HG03039 (cell line): Measurements from ENCODE around the gene SLC46A2.

Experiments
- ATAC-seq: cut with Tn5 transposase; IDR thresholded peaks from one replicate; pipeline ENCODE4 v1.9.1; 2021; ENCODE audit warnings: mild to moderate bottlenecking, moderate library complexity; ENCODE audit not compliant: unreplicated experiment

Gene SLC46A2, protein sequence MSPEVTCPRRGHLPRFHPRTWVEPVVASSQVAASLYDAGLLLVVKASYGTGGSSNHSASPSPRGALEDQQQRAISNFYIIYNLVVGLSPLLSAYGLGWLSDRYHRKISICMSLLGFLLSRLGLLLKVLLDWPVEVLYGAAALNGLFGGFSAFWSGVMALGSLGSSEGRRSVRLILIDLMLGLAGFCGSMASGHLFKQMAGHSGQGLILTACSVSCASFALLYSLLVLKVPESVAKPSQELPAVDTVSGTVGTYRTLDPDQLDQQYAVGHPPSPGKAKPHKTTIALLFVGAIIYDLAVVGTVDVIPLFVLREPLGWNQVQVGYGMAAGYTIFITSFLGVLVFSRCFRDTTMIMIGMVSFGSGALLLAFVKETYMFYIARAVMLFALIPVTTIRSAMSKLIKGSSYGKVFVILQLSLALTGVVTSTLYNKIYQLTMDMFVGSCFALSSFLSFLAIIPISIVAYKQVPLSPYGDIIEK

DNA sequence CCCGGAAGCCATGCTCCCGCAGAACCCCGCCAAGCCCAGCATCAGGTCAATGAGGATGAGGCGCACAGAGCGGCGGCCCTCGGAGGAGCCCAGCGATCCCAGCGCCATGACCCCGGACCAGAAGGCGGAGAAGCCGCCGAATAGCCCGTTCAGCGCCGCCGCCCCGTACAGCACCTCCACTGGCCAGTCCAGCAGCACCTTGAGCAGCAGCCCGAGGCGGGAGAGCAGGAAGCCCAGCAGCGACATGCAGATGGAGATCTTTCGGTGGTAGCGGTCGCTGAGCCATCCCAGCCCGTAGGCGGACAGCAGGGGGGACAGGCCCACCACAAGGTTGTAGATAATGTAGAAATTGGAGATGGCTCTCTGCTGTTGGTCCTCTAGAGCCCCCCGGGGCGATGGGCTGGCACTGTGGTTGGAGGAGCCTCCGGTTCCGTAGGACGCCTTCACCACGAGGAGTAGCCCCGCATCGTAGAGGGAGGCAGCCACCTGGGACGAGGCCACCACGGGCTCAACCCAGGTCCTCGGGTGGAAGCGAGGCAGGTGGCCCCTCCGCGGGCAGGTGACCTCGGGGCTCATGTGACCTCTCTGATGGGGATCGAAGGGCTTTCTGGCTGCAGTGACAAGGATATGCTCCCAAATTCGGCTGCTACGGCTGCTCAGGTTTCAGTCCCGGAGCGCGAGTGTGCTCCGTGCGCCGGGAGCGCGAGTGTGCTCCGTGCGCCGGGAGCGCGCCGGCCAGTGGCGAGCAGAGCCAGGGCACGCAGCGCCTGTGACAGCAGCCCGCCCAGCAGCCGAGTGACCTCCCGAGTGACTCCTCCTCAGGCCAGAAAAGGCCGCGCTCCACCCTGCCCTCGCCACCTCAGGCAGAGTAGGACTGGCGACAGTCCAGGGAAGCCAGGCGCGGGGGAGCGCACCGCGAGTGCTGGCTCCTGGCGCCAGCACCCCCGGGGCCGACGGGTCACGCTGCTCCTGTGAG is at the start of gene SLC46A2:
TSS of gene SLC46A2 (minus strand) at position 771 of the 976 bp plus-strand sequence. CDS start at position 576, 195 bp downstream.
- no peak for ATAC-seq

DNA sequence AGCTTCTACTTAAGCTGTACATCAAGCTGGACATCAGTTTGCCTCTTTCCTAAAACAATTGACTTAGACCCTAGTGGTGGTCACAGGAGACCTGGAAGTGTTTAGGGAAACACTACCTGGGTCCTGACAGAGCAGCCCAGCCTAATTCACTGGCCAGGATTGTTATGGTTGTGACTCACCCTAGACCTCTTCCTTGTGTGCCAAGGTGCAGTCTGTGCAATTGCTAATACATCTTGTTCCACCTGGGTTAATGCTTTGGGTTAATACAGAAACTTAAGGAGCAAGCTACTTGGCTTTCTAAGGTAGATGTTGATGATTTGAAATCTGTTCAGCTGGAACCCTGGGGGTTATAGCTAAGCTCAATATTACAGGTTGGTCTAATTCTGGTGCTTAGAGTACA is 48.7 kb upstream of the SLC46A2 start:
- no peak for ATAC-seq

DNA sequence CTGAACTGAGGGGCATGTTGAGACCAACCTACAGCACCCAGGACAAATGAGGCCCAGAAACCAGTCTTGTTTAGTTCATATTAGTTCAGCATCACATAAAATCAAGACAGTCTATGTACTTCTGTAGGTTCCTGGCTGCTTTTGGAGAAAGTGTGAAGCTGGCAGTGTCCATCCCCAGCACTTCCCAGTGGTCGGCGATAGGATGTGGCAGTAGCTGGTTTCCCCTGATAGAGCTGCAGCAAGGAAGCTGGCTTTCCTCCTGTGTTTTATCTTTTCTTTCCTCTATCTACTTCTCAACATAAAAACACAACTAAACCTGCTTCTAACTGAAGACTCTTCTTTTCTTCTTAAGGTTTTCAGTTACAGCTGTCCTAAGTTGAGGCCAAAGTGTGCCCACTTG is 43.0 kb upstream of the SLC46A2 start:
- ATAC-seq = no peak

DNA sequence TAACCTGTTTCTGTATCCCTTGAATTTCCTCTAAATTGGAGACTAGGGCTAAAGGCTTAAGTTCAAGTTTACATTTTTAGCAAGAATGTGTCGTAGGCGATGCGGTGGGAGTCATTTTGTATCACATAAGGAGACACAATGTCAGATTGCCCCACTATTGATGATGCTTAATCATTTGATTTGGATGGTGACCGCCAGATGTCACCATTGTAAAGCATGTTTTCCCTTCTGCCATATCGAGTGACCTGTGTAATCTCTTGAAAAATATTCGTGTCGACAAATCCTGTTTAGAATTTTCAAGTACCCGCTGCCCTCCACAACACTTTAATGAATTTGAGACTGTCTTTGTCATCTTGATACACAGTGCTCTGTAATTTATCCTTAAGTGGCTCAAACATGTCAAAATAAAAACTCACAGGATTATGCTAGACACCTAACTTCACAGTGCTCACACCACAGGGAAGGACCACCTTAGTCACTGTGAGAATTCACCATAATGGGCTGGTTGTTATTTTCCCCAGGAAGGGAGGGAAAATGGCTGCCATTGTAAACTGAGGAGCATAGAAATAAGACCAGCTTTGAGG is 34.5 kb upstream of the SLC46A2 start:
- no peak for ATAC-seq

DNA sequence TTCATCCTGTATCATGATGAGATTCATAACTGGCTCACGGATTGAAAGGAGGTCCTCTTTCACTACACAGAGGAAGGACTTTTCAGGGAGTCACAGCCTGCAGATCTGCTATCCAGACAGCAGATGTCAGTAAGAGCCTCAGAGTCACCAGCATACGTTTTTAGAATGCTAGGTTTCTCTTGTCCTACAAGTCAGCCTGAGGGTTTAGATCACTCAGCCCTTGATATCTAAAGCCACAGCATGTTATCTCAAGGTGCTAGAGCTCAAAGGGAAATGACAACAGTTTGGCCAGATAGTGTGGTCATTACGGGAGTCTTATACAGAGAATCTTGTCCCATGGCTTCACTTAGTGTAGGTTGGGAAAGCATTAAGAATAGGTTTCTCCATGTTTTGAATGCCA is 30.9 kb upstream of the SLC46A2 start:
- no peak for ATAC-seq

DNA sequence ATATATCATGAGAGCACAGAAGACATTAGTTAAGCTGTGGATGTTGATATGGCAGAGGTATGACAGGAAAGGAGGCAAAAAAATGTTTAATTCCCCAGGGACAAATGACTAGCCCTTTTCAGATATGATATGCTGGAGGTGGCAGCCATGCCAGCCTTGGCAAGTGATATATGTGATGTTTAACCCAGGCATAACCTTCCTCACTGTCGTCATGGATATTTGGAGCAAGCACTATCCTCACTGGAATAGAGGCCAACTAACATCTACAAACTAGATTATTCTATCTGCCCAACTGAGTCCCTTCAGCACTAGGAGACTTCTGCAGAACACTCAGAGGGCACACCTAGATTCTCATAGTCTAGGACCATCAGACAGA is 27.3 kb upstream of the SLC46A2 start:
- ATAC-seq = no peak

DNA sequence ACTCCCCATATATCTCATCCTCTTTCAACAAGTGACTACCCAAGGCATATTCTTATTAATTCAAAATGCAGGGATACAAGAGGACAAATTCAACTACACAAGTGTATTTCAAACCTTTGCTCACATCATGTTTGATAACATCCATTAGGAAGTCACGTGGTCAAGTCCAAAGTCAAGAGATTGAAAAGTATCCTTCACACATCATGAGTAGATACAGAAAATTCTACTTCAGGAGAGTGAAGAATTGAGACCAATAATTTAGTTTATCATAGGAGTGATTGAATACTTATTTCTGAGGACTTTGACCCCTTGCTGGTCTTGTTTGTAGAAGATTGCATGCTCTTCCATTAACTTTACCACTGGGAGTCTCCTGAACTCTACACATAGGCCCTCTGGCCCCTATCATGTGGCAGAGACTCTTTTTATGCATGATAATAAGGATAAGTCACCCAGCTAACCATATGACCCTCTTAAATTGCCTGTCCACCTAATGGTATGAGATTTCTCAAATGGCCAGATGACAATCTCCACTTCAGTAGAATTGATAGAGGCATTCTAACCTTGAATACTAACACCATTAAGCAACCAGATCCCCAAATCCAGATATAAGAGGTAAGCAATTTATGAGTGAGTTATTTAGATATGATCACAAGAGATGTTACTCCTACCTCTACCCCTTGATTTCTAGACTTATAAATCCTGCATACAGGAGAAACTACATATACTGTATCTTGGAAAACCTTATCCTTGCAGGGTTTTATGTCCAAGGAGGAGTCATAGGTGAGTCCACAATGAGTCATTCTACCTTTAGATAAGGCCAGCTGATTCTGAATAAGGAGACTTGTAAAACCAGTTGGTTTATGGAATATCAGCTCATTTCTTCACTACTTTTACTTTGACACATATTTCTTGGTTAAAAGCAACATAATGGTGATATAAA is 26.6 kb upstream of the SLC46A2 start:
- no peak for ATAC-seq

DNA sequence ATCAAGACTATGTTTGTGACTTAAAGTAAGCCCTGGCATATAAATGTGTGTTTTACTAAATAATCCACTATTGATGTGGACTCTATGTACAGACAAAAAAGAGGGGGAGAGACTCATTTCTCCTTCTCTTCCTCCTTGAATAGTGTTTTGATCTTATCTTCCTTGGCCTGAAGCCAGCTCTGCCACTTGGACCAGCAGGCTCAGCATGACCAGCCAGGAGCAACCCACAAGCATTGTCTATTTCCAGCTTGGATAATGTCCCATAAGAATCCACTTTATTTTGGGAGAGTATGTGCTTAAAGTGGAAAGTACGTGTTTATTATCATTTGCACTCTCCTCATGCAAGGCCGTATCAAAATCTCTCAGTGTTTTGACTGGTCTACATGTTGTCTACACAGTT is 23.8 kb upstream of the SLC46A2 start:
- no peak for ATAC-seq

DNA sequence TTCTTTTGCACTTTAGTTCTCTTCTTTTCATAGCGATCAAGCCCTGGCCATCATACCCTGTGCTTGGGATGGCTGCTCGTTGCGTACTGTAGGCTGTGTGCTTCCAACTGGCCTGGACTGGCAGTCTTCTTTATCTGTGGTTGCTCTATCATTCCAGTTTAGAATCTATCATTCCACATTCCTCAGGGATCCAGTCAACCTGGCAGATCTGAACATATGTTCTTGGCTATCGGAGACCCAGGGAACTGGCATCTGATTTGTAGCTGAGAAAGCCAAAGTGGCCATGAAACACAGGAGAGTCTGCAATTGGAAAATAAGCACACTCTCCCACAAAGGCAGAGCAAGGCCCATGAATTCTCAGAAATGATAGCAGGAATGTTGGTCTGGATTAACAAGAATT is 22.6 kb upstream of the SLC46A2 start:
- no peak for ATAC-seq

DNA sequence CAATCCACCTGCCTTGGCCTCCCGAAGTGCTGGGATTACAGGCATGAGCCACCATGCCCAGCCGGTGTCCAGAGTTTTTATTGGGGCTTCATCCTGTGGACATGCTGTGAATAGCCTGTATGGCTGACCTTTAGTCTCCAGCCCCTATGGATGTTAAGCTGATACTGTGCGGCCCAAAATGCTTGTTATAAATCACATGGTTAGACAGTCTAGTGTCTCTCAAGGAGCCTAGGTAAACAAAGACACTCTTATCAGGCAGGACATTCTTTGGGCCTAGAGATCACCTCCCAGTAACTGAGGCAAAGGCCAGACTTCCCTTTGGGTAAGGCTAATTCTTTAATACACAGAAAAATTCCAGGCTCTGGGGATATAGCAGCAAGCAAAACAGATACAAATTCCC is 22.0 kb upstream of the SLC46A2 start:
- ATAC-seq = no peak

DNA sequence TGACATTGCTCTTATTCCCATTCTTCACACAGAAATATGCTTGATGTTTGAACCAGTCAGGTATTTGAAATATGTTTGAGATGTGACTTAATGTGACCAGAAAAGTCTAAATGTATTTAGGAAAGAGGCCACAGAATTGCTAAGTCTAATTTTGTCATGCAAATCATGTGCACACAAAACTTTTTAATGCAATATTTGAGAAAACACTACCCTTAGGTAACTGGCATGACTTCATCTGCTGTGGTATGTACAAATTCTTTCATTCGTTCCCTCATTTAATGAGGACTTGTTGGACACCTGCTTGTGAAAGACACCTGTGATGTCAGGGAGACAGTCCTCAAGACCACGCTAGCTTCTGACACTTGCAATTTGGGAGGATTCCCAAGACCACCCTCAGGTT is 21.1 kb upstream of the SLC46A2 start:
- ATAC-seq = no peak

DNA sequence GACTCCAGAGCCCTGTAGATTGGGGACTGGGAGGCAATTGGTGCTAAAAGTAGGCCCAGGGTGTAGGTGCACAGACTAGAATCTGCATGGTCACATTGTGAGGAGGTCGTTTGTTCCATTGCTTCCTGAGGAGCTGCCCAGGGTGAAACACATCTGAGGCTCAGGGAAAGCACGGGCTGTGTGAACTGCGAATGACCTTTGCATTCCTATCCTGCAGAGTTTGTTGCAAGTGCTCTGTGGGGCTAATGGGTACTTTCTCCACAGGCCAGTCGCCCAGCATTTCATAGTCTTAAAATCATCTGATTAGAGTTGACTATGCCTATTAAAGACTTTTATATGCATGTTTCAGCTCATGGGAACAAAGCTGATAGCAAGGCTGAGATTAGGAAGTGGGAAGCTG is 14.4 kb upstream of the SLC46A2 start:
- ATAC-seq = no peak

DNA sequence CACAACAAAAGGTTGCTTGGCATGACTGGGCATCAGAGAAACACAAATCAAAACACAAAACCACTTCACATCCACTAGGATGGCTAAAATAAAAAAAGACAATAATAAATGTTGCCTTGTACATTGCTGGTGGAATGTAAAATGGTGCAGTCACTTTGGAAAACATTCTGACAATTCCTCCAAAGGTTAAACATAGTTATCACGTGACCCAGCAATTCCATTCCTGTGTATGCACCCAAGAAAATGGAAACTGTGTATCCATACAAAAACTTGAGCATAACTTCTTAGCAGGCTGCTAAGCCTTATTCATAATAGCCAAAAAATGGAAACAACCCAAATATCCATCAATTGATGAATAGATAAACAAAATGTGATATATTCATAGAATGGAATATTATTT is 10.2 kb upstream of the SLC46A2 start:
- no peak for ATAC-seq

DNA sequence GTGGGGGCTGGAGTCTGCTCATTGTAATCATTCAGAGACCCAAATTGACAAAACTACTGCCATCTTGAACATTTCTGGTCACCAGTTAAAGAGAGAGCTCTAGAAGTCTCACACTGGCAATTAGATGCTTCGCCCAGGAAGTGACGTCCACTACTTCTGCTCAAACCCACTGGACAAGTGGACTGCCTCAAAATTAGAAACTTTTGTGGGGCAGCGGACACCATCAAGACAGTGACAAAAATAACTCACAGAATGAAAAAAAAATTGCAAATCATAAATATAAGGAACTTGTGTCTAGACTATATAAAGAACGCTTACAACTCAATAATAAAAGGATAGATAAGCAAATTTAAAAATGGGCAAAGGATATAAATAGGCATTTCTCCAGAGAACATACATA is 9.8 kb upstream of the SLC46A2 start:
- no peak for ATAC-seq

DNA sequence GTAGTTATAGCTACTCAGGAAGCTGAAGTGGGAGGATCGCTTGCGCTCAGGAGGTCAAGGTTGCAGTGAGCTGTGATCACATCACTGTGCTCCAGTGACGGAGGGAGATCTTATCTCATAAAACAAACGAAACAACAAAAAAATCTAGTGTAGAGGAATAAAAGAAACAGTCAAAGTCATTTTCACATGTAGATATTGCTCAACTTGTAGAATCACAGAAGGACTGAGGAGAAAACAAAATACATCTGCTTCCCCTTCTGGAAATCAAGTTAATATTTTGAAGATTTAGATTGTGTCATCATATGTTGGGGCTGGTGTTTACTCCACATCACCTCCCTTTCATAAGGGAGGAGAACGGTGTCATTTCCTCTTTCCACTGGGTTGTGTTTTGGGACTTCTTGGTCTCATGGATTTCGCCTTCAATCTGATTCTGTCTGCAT is 8.2 kb upstream of the SLC46A2 start:
- ATAC-seq = no peak

DNA sequence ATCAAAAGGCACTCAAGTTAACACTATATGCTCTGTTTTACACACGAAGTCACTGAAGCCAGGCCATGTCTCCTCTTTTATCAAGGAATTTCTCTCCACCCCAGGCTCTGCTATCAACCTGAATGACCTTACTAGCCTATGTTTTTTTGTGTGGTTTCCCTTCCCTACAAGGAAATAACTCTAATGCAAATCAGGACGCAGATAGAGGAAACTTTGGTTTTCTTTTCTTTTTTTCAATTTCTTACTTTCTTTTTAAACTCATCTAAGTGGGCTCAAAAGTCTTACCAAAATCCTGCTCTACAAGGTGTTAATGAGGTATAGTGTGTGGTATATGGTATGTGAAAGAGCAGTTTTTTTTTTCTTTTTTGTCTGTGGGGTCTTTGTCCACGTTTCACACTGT is 5.5 kb upstream of the SLC46A2 start:
- ATAC-seq = no peak

DNA sequence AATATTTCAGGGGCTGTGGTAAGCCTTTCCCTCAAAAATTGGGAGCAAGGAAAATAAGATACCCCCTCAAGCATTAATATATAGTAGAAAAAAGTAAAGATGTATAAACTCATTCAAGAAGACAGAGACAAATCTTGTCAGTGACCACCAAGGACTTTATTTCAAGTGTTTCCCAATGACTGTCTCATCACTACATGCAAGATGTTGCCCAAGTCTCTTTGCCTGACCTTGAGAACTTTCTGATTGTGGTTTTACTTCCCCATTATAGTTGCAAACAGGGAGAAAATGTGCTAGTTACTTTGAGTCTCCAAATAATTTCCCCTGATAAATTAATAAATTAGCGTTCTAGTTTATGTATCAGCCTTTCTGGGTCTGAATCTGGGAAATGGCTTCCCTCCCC is 4.0 kb upstream of the SLC46A2 start:
- no peak for ATAC-seq

DNA sequence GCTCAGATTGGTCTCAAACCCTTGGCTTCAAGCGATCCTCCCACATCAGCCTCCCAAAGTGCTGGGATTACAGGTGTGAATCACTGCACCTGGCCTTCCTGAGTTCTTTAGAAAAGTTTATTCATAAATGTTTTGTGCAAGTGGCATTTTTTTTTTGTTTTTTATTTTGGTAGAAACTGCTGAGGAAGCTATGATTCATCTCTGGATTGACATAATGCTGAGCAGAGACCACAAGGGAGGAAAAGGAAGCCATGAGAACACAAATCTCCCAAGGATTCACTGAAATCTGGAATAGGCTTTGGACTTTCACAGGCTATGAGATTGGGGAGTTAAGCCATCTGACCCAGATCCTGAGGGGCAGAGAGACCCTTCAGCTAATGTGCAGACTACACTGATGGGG is 3.4 kb upstream of the SLC46A2 start:
- no peak for ATAC-seq

DNA sequence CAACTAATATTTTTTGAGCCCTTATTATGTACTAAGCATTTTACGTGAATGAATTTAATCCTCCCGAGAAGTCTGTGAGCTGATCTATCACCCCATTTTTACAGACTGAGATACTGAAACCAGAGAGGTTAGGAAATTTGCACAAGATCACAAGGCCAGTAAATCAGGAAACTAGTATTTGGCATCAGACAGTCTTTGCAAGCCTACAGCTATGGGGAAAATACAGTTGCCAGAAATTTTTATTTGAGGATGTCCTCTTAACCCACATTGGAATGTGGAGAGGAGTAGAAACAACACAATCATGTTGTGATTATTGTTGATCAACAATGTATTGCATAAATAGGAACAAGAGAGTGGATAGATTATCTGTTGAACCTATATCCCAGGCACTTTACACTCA is 2.3 kb upstream of the SLC46A2 start:
- ATAC-seq = no peak

DNA sequence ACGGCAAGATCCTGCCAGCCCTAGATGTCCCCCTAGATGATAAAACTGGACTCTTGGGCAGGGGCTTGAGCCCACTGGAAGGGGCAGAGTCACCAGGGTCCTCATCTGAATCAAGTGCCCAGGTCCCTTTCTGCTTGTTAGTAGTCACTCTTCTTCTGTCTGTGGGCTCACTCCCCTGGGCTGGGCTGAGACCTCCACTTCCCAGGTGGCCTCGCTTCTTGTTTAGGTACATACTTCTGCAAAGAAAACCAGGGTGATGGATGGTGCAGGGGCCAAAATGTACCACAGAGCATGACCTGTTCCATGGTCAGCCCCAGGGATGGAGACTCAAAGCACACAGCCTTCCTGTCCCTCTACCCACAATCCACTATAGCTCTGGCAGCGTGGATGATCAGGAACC is 845 bp upstream of the SLC46A2 start:
- no peak for ATAC-seq
